GM18951 (cell line): ENCODE results near the gene SLC45A1.

Experiments
- POLR2A ChIP-seq: IDR thresholded peaks from 4 replicates; pipeline ENCODE4 v1.6.1; 2011; ENCODE audit warnings: mild to moderate bottlenecking; ENCODE audit not compliant: insufficient read length, insufficient read depth; ENCODE audit errors: extremely low read depth
- in situ Hi-C: fragments of 300-500 bp; cut with MboI; formaldehyde crosslinking; loops from one replicate; pipeline ENCODE4 v1.12.0; 2022; ENCODE audit warnings: low sequenced_read_pairs, mixed read lengths, inconsistent platforms; ENCODE audit not compliant: unreplicated experiment

Gene SLC45A1

GRCh38 chr1:8293641-8294169, 24.2 kb upstream of the SLC45A1 start:
- in situ Hi-C loops = no loop called here
- no peak for TF ChIP-seq POLR2A

DNA sequence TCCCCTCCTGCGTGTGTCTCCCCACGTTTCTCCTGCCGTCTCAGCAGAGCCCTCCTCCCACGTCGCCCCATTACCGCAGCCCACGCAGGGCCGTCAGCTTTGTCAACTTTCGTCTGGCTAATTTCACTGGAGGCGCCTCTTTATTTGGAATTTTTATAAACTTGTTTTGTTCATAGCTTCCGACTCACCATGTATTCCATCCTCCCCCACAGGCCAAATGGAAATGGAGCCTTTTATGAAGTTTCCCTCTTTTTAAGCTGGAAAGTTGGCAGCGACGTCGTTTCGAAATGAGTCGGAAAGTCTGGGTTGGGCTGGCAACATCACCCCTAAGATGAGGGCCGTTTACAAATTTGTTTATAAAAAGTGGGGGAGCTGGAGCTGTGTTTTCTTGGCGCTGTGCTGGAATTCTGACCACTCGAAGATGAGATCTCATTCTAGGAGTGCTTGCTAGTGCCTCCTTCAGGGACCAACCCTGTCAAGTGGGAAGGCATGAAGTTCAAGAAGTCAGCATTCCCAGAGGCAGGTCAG, 23.7 kb upstream of the SLC45A1 start:
- in situ Hi-C loops = no loop called here
- TF ChIP-seq POLR2A = no peak

GRCh38 chr1:8297245-8297644, 20.7 kb upstream of the SLC45A1 start:
- no peak for TF ChIP-seq POLR2A
- in situ Hi-C loops = no loop called here

GRCh38 chr1:8299963-8300362, 18.0 kb upstream of the SLC45A1 start:
- TF ChIP-seq POLR2A = no peak
- in situ Hi-C loops = no loop called here

- TF ChIP-seq POLR2A = no peak
- in situ Hi-C loops = no loop called here
These were observed 15.6 kb upstream of the SLC45A1 start for GRCh38 chr1:8302081-8302956.

- TF ChIP-seq POLR2A = no peak
- in situ Hi-C loops = no loop called here
These were observed 14.8 kb upstream of the SLC45A1 start for GRCh38 chr1:8303141-8303540.

DNA sequence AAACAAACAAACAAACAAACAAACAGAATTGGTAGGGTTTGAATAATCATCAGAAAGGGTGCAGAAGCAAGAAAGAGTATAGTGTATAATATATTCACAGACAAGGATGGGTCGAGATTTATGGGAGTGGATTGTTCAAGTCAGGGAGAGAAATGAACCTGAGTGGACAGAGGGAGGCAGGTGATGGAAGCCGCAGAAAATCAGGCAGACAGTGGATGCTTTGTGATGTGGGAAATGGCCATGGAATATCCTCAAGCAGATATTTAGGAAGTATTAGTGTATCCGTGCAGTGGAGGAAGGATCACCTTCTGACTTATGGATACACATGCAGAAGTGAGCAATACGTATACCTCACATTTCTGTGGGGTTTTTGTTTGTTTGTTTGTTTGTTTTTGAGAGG, 14.0 kb upstream of the SLC45A1 start:
- no peak for TF ChIP-seq POLR2A
- in situ Hi-C loops = no loop called here

- no peak for TF ChIP-seq POLR2A
- in situ Hi-C loops = no loop called here
These were observed 10.3 kb upstream of the SLC45A1 start for GRCh38 chr1:8307628-8308027.

DNA sequence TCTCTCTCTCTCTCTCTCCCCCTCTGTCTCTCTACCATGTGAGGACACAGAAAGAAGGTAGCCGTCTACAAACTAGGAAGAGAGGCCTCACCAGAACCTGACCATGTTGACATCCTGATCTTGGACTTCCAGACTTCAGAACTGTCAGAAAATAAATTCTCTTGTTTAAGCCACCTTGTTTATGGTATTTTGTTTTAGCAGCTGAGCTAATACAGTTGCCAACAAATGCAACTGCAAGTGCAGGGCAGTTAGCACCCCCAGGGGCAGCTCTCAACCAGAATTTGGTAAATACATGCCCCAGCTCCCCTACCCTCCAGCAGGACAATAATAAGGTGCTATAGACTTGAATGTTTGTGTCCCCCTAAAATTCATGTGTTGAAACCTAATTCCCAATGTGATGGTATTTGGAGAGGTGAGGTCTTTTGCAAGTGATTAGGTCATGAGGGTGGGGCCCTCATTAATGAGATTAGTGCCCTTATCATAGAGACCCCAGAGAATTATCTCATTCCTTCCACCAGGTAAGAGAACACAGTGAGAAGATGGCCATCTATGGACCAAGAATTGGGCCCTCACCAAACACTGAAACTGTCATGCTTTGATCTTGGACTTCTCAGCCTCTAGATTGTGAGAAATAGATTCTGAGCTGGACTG, 6.7 kb upstream of the SLC45A1 start:
- in situ Hi-C loops = loop anchor here (10.0 kb wide), 1 partner anchor 296 kb away; no protein-coding TSS in a partner anchor
- TF ChIP-seq POLR2A = no peak

- in situ Hi-C loops = loop anchor here (10.0 kb wide), 1 partner anchor 298 kb away; no protein-coding TSS in a partner anchor
- no peak for TF ChIP-seq POLR2A
These were observed 5.4 kb upstream of the SLC45A1 start for GRCh38 chr1:8312235-8313218.

- in situ Hi-C loops = loop anchor here (10.0 kb wide), 1 partner anchor 298 kb away; no protein-coding TSS in a partner anchor
- TF ChIP-seq POLR2A = no peak
These were observed 4.7 kb upstream of the SLC45A1 start for GRCh38 chr1:8313231-8313630.

- in situ Hi-C loops = loop anchor here (10.0 kb wide), 1 partner anchor 300 kb away; no protein-coding TSS in a partner anchor
- no peak for TF ChIP-seq POLR2A
These were observed 3.3 kb upstream of the SLC45A1 start for GRCh38 chr1:8314346-8315280.
